A204.1 (cell line): ENCODE results near the gene SULT1B1.
"Not testable (repeated sequence)": the region's sequence is repeated elsewhere in the genome, so short reads cannot be mapped to it uniquely, and the experiment has no call there.

Experiments used
- FAIRE-seq: peaks from 2 replicates; lab custom pipeline; 2012; peaks lifted over from hg19 to GRCh38; lab: Jason Lieb, UNC

Gene SULT1B1

GRCh38 chr4:69760455-69760854, at the start of gene SULT1B1:
TSS of gene SULT1B1 (minus strand) at chr4:69760620. CDS start at chr4:69755217, 5,403 bp downstream.
- FAIRE-seq = no peak

GRCh38 chr4:69800599-69800998, 40.2 kb upstream of the SULT1B1 start:
- no peak for FAIRE-seq

GRCh38 chr4:69799337-69799736, 38.9 kb upstream of the SULT1B1 start:
- no peak for FAIRE-seq

GRCh38 chr4:69793732-69794131, 33.3 kb upstream of the SULT1B1 start:
- FAIRE-seq = no peak

GRCh38 chr4:69787879-69788278, 27.5 kb upstream of the SULT1B1 start:
- no peak for FAIRE-seq

GRCh38 chr4:69786547-69786946, 26.1 kb upstream of the SULT1B1 start:
- no peak for FAIRE-seq

GRCh38 chr4:69785211-69785831, 24.9 kb upstream of the SULT1B1 start:
- no peak for FAIRE-seq

- no peak for FAIRE-seq
Observed at GRCh38 chr4:69782651-69783310, 22.4 kb upstream of the SULT1B1 start.

- no peak for FAIRE-seq
Observed at GRCh38 chr4:69781458-69782418, 21.3 kb upstream of the SULT1B1 start.

GRCh38 chr4:69780141-69780540, 19.7 kb upstream of the SULT1B1 start:
- no peak for FAIRE-seq

- no peak for FAIRE-seq
Observed at GRCh38 chr4:69776696-69777095, 16.3 kb upstream of the SULT1B1 start.

- FAIRE-seq = no peak
Observed at GRCh38 chr4:69775321-69775867, 15.0 kb upstream of the SULT1B1 start.

GRCh38 chr4:69773484-69773883, 13.1 kb upstream of the SULT1B1 start:
- no peak for FAIRE-seq

GRCh38 chr4:69768554-69768953, 8.1 kb upstream of the SULT1B1 start:
- not testable (repeated sequence) for FAIRE-seq

- FAIRE-seq = no peak
Observed at GRCh38 chr4:69765751-69766150, 5.3 kb upstream of the SULT1B1 start.

- no peak for FAIRE-seq
Observed at GRCh38 chr4:69764311-69764710, 3.9 kb upstream of the SULT1B1 start.

GRCh38 chr4:69763233-69763632, 2.8 kb upstream of the SULT1B1 start:
- no peak for FAIRE-seq

- FAIRE-seq = no peak
Observed at GRCh38 chr4:69759189-69759604, 1.2 kb downstream of the SULT1B1 start.

- no peak for FAIRE-seq
Observed at GRCh38 chr4:69757464-69757863, 3.0 kb downstream of the SULT1B1 start.

GRCh38 chr4:69754926-69755580, 5.4 kb downstream of the SULT1B1 start:
- no peak for FAIRE-seq

- no peak for FAIRE-seq
Observed at GRCh38 chr4:69753686-69754085, 6.7 kb downstream of the SULT1B1 start.

GRCh38 chr4:69750346-69750745, 10.1 kb downstream of the SULT1B1 start:
- FAIRE-seq = no peak
